ENCODE measurements around the gene ST6GAL1. TPM values are rescaled to one million over a fixed set of nuclear protein-coding genes. Genes with fewer than 3 reads are reported as not detected.

Gene ST6GAL1
- total RNA-seq, 2 donors from 2014 or later = 41.9 to 53.3 TPM

DNA sequence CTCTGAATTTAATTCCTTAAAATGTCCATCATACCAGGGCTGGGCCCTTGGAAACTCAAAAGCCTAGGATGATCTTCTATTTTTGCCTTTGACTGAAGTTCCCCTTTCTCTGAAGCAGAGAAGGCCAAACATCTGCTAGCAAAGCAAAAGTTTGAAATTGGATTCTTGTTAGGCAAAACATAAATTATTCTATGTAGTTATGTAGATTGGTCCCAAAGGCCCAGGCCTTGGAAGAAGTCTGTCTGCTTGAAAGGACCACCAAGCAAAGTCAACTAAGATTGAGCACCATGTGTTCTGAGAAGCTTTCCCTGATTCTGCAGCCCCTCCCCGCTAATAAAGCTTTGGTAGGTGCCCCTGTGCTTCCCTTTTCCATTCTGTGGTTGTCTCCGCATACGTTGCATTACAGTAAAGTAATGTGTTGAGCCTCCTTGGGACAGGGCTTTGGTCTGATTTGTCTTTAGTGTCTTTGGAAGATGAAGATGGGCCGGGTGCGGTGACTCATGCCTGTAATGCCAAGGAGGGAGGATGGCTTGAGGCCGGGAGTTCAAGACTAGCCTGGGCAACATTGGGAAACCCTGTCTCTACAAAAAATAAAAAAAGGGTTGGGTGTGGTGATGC is 152.5 kb downstream of the ST6GAL1 start:
- DNase-seq (ENCODE audit: low spot score) = no peak

DNA sequence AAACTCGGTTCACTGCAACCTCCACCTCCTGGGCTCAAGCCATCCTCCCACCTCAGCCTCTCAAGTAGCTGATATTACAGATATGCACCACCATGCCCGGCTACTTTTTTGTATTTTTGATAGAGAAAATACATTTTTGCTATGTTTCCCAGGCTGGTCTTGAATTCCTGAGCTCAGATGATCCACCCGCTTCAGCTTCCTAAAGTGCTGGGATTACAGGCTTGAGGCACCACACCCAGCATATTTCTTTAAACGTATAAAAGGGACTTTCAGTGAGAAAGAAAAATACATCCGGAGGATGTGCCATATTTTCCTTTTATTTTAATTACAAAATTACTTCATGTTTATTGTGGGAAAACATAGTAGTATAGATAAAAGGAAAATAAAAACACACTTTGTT is 153.8 kb downstream of the ST6GAL1 start:
- intact Hi-C loops (cut with DNase I) = no loop called here
- DNase-seq (ENCODE audit: low spot score) = no peak

More for the DNA sequence above, 152.5 kb downstream of the ST6GAL1 start:
- intact Hi-C loops (cut with DNase I) = no loop called here

DNA sequence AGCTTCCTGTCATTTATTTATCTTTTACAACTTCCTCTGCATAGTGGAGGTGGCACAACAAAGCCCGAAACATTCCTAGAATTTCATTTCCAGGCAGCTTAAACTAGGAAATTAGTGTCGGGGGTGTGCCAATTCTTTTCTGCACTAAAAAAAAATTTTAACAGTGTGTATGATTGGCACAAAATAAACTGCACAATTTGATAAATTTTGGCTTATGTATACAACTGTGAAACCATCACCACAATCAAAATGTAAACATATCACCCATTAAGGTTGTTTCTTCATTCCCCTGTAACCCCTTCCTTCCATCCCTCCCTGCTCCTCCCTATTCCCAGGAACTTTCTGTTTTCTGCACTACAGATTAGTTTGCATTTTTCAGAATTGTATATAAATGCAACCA is 154.3 kb downstream of the ST6GAL1 start:
- intact Hi-C loops (cut with DNase I) = no loop called here
- DNase-seq (ENCODE audit: low spot score) = no peak

DNA sequence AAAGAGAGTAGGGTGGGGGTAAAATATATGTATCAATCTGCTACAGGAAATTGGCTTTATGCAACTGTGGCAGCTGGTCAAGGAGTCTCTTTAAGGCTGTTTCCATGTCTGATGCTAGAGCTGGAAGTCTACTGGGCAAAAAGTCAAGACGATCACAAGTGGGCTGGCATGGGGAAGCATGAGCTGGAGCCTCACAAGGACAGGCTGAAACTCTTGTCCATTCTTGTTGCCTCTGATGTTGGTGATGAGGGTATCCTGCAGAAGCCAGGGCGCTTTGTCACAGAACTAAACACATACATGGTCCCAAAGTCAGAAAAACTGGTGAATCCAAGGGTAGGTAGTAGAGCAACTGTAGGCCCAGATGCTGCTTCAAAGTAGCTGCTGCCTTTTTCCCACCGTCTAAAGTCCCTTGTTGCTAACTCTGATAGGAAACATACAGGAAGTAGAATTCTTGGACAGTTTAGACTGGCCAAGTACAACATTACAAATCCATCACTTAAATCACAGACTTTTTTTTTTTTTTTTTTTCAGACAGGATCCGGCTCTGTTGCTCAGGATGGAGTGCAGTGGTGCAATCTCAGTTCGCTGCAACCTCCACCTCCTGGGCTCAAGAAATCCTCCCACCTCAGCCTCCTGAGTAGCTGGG is 154.8 kb downstream of the ST6GAL1 start:
- intact Hi-C loops (cut with DNase I) = no loop called here
- no peak for DNase-seq (ENCODE audit: low spot score)

DNA sequence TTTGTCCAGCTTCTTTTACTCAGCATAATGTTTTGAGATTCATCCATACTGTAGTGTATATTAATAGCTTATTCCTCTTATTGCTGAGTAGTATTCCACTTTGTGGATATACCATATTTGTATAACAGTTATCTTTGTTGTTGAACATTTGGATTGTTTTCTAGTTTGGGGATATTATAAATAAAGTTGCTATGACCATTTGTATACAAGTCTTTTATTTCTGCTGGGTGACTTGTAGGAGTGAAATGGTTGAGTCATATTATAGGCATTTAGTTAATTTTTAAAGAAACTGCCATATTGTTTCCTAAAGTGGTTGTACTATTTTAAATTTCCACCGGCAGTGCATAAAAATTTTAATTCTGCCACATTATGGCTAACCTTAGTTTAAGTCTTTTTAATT is 155.6 kb downstream of the ST6GAL1 start:
- intact Hi-C loops (cut with DNase I) = no loop called here
- no peak for DNase-seq (ENCODE audit: low spot score)

DNA sequence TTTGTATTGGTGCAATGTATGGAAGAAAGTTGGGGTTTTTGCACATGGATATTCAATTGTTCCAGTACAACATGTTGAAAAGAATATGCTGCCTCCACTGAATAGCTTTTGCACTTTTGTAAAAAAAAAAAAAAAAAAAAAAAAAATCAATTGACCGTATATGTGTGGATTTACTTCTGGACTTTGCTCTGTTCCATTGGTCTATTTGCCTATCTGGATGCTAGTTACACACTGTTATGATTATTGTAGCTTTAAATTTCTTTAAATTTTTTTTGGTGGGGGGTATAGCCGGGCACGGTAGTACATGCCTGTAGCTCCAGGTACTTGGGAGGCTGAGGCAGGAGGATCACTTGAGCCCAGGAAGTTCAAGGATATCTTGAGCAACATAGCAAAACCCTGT is 156.5 kb downstream of the ST6GAL1 start:
- no peak for DNase-seq (ENCODE audit: low spot score)
- intact Hi-C loops (cut with DNase I) = no loop called here

DNA sequence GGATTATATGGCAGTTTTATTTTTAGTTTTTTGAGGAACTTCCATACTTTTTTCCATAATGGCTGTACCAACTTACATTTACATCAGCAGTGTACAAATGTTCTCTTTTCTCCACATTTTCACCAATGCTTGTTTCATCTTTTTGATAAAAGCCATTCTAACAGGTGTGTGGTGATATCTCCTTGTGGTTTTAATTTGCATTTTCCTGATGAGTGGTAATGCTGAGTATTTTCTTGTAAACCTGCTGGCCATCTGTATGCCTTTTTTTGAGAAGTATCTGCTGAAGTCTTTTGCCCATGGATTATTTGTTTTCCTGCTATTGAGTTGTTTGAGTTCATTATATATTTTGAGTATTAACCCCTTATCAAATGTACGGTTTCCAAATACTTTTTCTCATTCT is 158.4 kb downstream of the ST6GAL1 start:
- DNase-seq (ENCODE audit: low spot score) = no peak
- intact Hi-C loops (cut with DNase I) = no loop called here

DNA sequence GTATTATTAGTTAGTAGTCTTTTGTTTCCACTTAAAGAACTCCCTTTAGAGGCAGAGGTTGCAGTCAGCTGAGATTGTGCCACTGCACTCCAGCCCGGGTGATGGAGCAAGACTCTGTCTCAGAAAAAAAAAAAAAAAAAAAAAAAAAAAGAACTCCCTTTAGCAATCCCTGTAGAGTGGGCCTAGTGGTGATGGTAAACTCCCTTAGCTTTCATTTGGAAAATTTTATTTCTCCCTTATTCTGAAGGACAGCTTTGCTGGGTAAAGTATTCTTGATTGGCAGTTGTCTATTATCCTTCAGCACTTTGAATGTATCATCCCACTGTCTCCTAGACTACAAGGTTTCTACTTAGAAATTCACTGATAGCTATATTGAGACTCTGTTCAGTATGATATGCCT is 163.0 kb downstream of the ST6GAL1 start:
- DNase-seq (ENCODE audit: low spot score) = no peak
- intact Hi-C loops (cut with DNase I) = no loop called here

DNA sequence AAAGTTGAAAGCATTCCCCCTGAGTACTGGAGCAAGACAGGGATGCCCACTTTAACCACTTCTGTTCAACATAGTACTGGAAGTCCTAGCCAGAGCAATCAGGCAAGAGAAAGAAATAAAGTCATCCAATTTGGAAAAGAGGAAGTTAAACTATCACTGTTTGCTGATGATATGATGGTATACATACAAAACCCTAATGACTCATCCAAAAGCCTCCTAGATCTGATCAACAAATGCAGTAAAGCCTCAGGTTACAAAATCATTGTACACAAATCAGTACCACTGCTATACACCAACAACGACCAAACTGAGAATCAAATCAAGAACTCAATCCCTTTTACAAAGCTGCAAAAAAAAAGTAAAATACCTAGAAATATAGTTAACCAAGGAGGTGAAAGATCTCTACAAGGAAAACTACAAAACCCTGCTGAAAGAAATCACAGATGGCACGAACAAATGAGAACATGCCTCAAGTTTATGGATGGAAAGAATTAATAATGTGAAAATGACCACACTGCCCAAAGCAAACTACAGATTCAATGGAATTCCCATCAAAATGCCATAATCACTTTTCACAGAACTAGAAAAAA is 168.7 kb downstream of the ST6GAL1 start:
- intact Hi-C loops (cut with DNase I) = no loop called here
- no peak for DNase-seq (ENCODE audit: low spot score)

DNA sequence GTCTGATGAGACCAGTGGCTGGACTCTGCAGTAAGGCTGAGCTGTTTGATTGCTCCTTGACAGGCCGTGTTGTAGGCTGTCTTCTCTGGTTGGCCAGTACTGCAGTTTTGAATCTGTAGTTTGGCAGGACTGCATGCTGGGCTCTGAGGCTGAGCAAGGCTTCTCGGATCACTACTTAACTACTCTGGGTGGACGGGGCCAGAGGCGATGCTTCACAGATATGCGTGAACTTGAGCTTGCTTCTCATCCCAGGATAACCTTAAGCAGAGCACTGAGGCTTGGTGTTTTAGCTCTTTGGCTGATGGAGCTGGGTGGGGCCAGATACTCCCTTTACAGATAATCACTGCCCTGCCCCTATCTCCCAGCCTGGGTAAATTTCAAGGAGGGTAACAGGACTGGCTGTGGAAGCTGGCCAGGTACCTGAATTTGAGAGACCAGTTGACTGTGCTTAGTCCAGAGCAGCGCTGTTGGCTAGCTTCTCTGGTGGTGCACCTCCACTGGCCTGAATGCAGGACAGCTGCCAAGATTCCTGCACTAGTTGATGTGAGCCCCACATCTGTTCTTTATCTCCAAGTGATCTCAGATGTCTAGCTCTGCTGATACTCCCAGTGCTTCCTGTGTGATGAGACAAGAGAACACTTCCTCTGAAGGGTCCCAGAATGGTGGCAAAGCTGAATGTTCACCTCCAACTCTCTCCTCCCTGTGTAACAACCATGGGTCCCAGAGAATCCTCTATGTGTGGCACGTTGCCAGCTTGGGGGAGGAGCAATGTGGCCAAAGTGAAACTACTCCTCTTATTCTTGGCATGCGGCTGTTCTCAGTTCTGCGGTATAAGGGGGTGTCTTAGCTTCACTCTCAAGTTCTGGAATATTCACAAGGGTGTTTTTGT is 171.1 kb downstream of the ST6GAL1 start:
- intact Hi-C loops (cut with DNase I) = no loop called here
- peak; percentile 93 for DNase-seq (ENCODE audit: low spot score)

DNA sequence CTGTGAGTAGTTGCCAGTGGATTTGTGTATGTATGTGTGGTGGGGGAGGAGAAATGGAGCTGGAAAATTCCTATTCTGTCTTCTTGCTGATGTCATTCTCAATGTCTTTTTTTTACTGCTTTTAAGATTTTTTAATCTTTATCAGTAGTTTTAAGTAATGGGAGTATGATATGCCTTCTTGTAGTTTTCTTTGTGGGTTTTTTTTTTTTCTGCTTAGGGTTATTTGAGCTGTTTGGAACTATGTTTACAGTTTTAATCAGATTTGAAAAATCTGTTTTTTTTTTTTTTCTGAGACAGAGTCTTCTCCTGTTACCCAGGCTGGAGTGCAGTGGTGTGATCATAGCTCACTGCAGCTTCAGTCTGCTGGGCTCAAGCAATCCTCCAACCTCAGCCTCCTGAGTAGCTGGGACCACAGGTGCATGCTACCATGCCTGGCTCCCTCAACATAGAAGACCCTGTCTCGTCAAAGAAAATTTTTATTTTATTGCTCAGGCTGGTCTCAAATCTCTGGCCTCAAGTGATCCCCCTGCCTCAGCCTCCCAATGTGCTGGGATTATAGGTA is 171.8 kb downstream of the ST6GAL1 start:
- DNase-seq (ENCODE audit: low spot score) = no peak
- intact Hi-C loops (cut with DNase I) = no loop called here

DNA sequence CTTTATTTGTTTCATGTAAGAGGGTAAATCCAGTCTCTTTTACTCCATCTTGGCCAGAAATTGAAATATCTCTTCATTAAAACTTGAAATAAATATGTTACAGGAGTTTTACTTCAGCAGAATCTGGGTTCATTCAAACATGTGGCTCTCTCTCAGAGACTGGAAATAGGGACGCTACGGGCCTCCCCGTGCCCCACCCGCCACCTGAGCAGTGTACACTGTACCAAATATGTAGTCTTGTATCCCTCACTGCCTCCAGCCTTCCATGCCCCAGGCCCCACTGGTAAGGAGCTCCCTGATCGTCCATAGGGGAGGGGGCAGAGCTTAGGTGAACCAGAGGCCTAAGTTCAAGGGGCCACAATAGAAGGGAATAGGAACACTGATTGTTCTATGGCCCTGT is 172.9 kb downstream of the ST6GAL1 start:
- intact Hi-C loops (cut with DNase I) = no loop called here
- DNase-seq (ENCODE audit: low spot score) = no peak

DNA sequence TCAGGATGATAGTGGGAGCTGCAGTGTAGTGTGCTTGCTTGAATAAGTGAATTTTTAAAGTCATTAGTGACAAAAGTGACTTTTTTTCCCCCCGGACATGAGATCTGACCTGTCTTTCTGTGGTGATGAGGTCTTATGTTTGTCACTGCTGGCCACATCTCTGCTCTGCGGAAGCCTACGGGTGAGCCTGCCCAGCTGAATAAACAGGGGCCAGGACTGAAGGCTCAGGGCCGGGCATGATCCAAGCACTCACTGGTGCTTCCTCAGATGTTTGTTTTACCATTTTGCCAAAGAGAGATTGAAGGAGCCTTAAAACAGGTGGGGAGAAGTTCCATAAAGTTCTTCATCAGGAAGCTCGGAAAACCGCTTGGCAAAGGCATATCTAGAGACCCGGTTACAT is 174.0 kb downstream of the ST6GAL1 start:
- intact Hi-C loops (cut with DNase I) = no loop called here

DNA sequence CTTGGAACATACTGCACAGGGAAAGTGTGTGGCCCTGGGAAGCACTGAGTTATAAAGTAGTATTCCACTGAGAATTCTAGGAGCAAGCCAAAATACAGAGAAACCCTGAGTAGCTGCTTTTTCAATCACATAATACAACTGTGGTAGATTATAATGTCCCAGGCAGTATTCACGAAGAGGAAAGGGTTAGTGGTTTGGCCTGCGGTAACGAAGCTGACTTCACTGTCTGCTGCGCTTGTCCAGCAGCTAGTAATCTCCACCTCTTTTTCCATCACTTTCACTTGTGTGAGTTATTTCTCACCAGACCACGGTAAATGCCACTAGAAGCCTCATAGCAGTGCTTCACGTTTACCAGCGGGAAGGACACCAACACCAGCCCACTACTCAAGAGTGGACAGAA is 174.6 kb downstream of the ST6GAL1 start:
- intact Hi-C loops (cut with DNase I) = no loop called here
- no peak for DNase-seq (ENCODE audit: low spot score)

More for the DNA sequence above, 174.0 kb downstream of the ST6GAL1 start:
- no peak for DNase-seq (ENCODE audit: low spot score)

DNA sequence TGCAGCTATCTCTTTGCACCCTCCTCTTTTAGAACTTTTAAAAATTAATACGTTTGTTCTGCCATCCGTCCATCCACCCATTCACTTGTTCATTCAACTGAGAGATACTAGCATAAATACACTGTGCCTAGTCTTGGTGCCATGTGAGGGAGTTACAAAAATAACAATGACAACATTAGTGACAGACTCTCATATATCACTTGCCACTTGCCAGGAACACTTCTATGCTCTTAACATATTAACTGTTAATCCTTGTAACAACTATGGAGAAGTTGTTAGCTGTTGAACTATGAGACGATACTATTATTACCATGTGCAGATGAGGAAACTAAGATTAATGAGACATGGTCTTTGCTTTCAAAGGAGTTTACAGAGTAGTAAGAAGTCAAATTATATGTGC is 175.4 kb downstream of the ST6GAL1 start:
- intact Hi-C loops (cut with DNase I) = no loop called here
- DNase-seq (ENCODE audit: low spot score) = no peak

DNA sequence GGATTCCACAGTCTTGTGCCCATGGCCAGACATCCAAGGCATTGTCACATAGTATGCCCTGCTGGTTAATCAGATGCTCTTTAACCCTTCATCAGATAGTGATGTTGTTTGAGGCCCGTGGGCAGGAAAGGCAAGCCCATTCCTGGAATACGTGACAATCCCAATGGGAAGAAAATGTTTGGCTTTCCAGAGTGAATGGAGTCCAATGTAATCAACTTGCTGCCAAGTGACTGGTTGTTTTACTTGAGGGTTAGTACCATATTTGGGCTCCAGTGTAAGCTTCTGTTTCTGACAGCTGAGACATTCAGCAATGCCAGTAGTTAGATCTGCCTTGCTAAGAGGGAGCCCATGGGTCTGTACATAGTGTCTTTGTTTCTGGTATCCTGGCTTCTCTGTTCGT is 177.7 kb downstream of the ST6GAL1 start:
- no peak for DNase-seq (ENCODE audit: low spot score)
- intact Hi-C loops (cut with DNase I) = no loop called here

DNA sequence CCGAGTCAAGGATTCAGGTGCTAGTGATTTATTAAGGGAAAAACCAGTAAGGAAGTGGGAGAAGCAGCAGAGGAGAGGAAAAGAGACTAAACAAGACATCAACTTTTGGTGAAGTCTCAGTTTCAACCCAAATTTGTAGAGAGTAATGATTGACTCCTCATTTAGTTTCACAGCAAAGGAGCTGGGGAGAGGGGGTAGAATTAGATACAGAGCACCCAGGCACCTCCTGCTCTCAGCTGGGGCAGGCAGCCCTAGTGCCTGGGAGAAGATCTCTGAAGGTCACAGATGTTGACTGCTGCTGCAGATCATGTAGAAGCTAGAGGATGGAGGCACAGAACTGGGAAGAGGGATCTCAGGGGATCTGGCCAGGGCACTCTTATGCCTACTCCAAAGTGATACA is 179.8 kb downstream of the ST6GAL1 start:
- intact Hi-C loops (cut with DNase I) = no loop called here
- no peak for DNase-seq (ENCODE audit: low spot score)

DNA sequence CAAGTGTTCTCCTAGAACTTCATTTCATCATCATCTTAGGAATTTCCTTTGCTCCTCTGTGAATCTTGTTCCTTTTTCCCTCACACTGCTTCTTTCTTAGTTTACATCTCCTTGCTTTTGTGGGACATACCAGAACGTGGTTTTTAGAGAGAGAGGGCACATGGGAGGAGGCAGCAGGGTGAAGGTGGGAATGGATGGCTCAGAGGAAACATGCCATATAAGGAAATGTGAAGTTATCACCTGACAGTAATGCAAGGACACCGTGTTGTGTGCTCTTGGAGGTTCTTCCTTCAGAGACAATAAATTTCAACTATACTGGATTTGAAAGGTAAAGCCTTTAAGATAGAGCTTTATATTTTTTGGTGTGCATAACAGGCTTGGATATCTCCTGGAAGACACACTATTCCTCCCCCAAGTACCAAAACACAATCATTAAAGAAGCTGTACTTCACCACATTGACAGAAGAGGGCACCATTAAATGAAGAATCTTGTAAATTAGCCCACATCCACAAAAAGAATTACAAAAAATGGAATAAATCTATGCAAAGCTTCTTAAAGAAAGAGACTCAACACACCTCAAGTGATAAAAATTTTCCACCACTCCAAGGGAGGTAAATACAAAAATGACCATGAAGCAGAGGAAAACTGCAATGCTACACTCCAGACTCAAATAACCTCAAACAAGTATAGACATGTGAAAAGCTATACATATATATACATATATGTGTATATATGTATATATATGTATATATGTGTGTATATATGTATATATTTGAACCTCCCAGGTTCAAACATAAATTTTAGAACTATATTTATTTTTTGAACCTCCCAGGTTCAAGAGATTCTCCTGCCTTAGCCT is 182.8 kb downstream of the ST6GAL1 start:
- no peak for DNase-seq (ENCODE audit: low spot score)
- intact Hi-C loops (cut with DNase I) = no loop called here

DNA sequence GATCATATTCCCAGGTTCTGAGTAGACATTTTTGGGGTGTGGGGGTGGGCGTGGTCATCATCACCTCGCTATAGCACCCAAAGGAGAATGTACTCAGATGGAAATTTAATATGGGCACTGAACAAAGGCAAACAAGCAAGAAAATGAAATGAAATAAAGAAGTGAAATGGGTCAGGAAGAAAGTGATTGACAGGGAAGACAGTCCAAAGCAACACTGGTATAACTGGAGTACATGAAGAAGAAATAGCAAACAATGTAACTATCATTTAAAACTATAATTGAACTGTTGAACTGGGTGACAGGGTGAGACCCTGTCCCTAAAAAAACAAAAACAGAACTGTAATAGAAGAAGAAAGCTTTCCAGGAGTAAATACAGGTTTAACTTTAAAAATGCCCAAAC is 184.2 kb downstream of the ST6GAL1 start:
- DNase-seq (ENCODE audit: low spot score) = no peak
- intact Hi-C loops (cut with DNase I) = no loop called here

Measured in posterior vena cava (tissue), 2 donors.